ENCODE measurements around the gene THRB. TPM values are rescaled to one million over a fixed set of nuclear protein-coding genes. Genes with fewer than 3 reads are reported as not detected.

The THRB gene
- polyA plus RNA-seq, 1 experiment, result 0.83 TPM

GRCh38 chr3:24315356-24315755 lies 179.3 kb downstream of the THRB start:
- Histone ChIP-seq H3K36me3 (ENCODE audit: control insufficient read depth, insufficient read depth, low read length) (no peaks in the 10 kb centered on the region), H3K27me3 (ENCODE audit: control insufficient read depth, insufficient read depth, low read length) (no peaks in the 10 kb centered on the region), H3K4me3 (ENCODE audit: low read depth, low read length) (no peak overlapping the region)
- CTCF ChIA-PET, result no interaction called here
- TF ChIP-seq, protein P1, sequence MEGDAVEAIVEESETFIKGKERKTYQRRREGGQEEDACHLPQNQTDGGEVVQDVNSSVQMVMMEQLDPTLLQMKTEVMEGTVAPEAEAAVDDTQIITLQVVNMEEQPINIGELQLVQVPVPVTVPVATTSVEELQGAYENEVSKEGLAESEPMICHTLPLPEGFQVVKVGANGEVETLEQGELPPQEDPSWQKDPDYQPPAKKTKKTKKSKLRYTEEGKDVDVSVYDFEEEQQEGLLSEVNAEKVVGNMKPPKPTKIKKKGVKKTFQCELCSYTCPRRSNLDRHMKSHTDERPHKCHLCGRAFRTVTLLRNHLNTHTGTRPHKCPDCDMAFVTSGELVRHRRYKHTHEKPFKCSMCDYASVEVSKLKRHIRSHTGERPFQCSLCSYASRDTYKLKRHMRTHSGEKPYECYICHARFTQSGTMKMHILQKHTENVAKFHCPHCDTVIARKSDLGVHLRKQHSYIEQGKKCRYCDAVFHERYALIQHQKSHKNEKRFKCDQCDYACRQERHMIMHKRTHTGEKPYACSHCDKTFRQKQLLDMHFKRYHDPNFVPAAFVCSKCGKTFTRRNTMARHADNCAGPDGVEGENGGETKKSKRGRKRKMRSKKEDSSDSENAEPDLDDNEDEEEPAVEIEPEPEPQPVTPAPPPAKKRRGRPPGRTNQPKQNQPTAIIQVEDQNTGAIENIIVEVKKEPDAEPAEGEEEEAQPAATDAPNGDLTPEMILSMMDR (IDR thresholded peaks at IDR 0.05; ENCODE audit: insufficient read depth, low read depth, low read length), result no peak
- DNase-seq (ENCODE audit: low read depth), result no peak
- POLR2A ChIA-PET, result no interaction called here

DNA sequence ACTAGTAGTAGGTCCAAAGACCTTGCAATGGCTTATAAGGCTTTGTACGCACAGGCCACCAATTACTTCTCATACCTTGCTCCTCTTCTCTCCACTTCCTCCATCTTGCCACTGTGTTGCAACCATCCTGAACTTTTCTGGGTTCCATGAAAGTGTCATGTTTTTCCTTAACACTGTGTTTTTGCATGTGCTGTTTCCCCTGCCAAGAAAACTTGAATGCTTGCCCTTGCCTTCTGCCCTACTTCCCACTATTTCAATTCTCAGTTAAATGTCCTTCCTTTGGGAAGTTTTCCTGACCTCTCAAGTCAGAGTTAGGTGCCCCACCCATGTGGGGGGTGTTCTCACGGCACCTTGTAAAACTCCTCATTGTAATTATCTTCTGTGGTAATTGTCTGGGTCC lies 182.8 kb downstream of the THRB start:
- no peaks in the 10 kb centered on the region for H3K27me3 ChIP-seq (ENCODE audit: control insufficient read depth, insufficient read depth, low read length)
- POLR2A ChIA-PET, result no interaction called here
- no peak overlapping the region for H3K4me3 ChIP-seq (ENCODE audit: low read depth, low read length)
- TF ChIP-seq, protein P1 (IDR thresholded peaks at IDR 0.05; ENCODE audit: insufficient read depth, low read depth, low read length), result no peak
- CTCF ChIA-PET, result no interaction called here
- DNase-seq (ENCODE audit: low read depth), result no peak
- H3K36me3 ChIP-seq (ENCODE audit: control insufficient read depth, insufficient read depth, low read length), result no peaks in the 10 kb centered on the region

DNA sequence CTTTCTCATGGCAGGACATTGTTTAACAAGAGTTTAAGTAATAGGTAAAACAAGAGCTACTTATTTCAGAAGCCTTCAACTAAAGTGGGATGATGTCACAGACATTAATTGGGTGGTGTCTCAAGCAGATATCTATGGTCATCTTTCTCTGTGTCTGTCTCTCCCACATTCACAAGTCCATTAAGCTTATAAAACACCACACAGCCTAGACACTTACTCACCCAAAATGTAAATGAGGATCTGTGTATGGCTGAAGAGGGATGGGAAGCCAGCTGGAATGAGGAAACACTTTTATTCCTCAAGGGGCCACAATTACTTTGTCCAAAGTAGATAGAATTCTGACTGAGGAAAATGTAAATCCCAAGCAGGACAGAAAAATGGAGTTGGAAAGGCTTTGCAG lies 183.8 kb downstream of the THRB start:
- ChIA-PET POLR2A (no interaction called here), CTCF (no interaction called here)
- Histone ChIP-seq H3K4me3 (ENCODE audit: low read depth, low read length) (no peak overlapping the region), H3K36me3 (ENCODE audit: control insufficient read depth, insufficient read depth, low read length) (no peaks in the 10 kb centered on the region), H3K27me3 (ENCODE audit: control insufficient read depth, insufficient read depth, low read length) (no peaks in the 10 kb centered on the region)
- TF ChIP-seq, protein P1 (IDR thresholded peaks at IDR 0.05; ENCODE audit: insufficient read depth, low read depth, low read length), result no peak
- no peak for DNase-seq (ENCODE audit: low read depth)

DNA sequence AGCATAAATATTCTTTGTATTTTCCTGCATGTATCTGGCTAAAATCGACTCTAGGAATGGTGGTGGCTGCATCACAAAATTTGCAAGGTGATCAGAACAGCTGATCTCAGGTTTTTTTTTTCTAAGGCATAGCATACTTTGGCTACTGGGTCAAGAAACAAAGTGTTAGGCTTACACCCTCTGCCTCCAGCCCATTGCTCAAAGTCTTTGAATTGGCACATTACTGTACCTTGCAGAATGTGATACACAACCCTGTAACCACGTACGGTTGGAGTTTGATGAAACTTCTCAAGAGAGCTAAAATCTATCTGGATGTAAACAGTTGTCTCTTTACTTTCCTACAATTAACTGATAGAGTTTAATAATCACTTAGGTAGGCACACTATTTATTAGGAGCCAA lies 188.1 kb downstream of the THRB start:
- POLR2A ChIA-PET, result no interaction called here
- TF ChIP-seq, protein P1 (IDR thresholded peaks at IDR 0.05; ENCODE audit: insufficient read depth, low read depth, low read length), result no peak
- no peak for DNase-seq (ENCODE audit: low read depth)
- H3K36me3 ChIP-seq (ENCODE audit: control insufficient read depth, insufficient read depth, low read length), result no peaks in the 10 kb centered on the region
- CTCF ChIA-PET, result interaction anchor here (0.6 kb wide), 1 partner anchor 24 kb away, joined by 4 read pairs; no protein-coding TSS in a partner anchor
- no peaks in the 10 kb centered on the region for H3K27me3 ChIP-seq (ENCODE audit: control insufficient read depth, insufficient read depth, low read length)
- no peak overlapping the region for H3K4me3 ChIP-seq (ENCODE audit: low read depth, low read length)

GRCh38 chr3:24305795-24306467 lies 188.7 kb downstream of the THRB start:
- CTCF ChIA-PET, result interaction anchor here (0.6 kb wide), 1 partner anchor 25 kb away, joined by 4 read pairs; no protein-coding TSS in a partner anchor
- no peak for DNase-seq (ENCODE audit: low read depth)
- H3K4me3 ChIP-seq (ENCODE audit: low read depth, low read length), result no peak overlapping the region
- no peaks in the 10 kb centered on the region for H3K27me3 ChIP-seq (ENCODE audit: control insufficient read depth, insufficient read depth, low read length)
- TF ChIP-seq, protein P1 (IDR thresholded peaks at IDR 0.05; ENCODE audit: insufficient read depth, low read depth, low read length), result no peak
- POLR2A ChIA-PET, result no interaction called here
- H3K36me3 ChIP-seq (ENCODE audit: control insufficient read depth, insufficient read depth, low read length), result no peaks in the 10 kb centered on the region
